ENCODE data around the gene WDCP. TPM values are rescaled to one million over a fixed set of nuclear protein-coding genes. Genes with fewer than 3 reads are reported as not detected.

Gene WDCP
- total RNA-seq, 1 donor from 2014 or later = 25.9 TPM

GRCh38 chr2:24087032-24087431 lies 39.8 kb upstream of the WDCP start:
- H3K36me3 Mint-ChIP-seq = peaks cover 6% of the 10 kb centered on the region
- H2AFZ ChIP-seq (replicated peaks) = no peak overlapping the region
- no peaks in the 10 kb centered on the region for H3K9me3 Mint-ChIP-seq
- no peaks in the 10 kb centered on the region for H3K27me3 ChIP-seq
- no peak overlapping the region for H3K4me3 ChIP-seq
- no peaks in the 10 kb centered on the region for H3K9me3 ChIP-seq (ENCODE audit: low read depth)
- H3K27me3 Mint-ChIP-seq (ENCODE audit: insufficient read depth, low read depth) = peaks cover 4% of the 10 kb centered on the region
- H3K4me3 Mint-ChIP-seq = no peak overlapping the region
- peaks cover 30% of the 10 kb centered on the region for H3F3A ChIP-seq (ENCODE audit: low read depth)
- no peaks in the 10 kb centered on the region for H4K20me1 ChIP-seq (ENCODE audit: low read depth)
- H3K4me1 Mint-ChIP-seq = peaks cover 20% of the 10 kb centered on the region
- H3K36me3 ChIP-seq = no peaks in the 10 kb centered on the region
- TF ChIP-seq EZH2phosphoT487 (IDR thresholded peaks at IDR 0.05) (no peak), EZH2 (IDR thresholded peaks at IDR 0.05) (no peak)
- TF ChIP-seq, protein P1, sequence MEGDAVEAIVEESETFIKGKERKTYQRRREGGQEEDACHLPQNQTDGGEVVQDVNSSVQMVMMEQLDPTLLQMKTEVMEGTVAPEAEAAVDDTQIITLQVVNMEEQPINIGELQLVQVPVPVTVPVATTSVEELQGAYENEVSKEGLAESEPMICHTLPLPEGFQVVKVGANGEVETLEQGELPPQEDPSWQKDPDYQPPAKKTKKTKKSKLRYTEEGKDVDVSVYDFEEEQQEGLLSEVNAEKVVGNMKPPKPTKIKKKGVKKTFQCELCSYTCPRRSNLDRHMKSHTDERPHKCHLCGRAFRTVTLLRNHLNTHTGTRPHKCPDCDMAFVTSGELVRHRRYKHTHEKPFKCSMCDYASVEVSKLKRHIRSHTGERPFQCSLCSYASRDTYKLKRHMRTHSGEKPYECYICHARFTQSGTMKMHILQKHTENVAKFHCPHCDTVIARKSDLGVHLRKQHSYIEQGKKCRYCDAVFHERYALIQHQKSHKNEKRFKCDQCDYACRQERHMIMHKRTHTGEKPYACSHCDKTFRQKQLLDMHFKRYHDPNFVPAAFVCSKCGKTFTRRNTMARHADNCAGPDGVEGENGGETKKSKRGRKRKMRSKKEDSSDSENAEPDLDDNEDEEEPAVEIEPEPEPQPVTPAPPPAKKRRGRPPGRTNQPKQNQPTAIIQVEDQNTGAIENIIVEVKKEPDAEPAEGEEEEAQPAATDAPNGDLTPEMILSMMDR (IDR thresholded peaks at IDR 0.05) = no peak
- H3K4me1 ChIP-seq = peaks cover 12% of the 10 kb centered on the region
- no peak for DNase-seq (ENCODE audit: low spot score)
- no peak overlapping the region for H3K9ac ChIP-seq
- H3K4me2 ChIP-seq = no peak overlapping the region
- no peak overlapping the region for H3K27ac Mint-ChIP-seq
- H3K79me2 ChIP-seq (ENCODE audit: low read depth) = peaks cover 8% of the 10 kb centered on the region
- H3K27ac ChIP-seq = no peak overlapping the region

DNA sequence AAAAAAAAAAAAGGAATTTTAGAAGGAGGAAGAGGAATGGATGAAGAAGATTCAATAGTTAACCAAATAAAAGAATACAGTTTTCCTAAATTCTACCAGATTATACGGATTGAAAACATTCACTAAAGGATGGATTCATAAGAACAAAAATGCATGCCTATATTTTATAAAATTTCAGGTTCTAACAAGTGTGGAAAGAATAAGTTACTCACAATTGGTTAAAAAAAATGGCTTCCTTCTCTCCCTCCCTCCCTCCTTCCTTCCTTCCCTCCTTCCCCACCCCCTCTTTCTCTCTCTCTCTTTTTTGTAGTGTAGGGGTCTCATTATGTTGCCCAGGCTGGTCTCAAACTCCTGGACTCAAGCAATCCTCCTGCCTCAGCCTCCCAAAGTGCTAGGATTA lies 39.0 kb upstream of the WDCP start:
- no peaks in the 10 kb centered on the region for H3K36me3 ChIP-seq
- Mint-ChIP-seq H3K4me1 (peaks cover 20% of the 10 kb centered on the region), H3K36me3 (peaks cover 10% of the 10 kb centered on the region), H3K27ac (no peak overlapping the region), H3K4me3 (peak overlapping the region; percentile 46), H3K9me3 (no peaks in the 10 kb centered on the region), H3K27me3 (ENCODE audit: insufficient read depth, low read depth) (peaks cover 4% of the 10 kb centered on the region)
- H2AFZ ChIP-seq (replicated peaks) = no peak overlapping the region
- TF ChIP-seq, protein P1 (IDR thresholded peaks at IDR 0.05) = no peak
- TF ChIP-seq EZH2phosphoT487 (IDR thresholded peaks at IDR 0.05) = no peak
- TF ChIP-seq EZH2 (IDR thresholded peaks at IDR 0.05) = no peak
- H3K79me2 ChIP-seq (ENCODE audit: low read depth) = peaks cover 8% of the 10 kb centered on the region
- H4K20me1 ChIP-seq (ENCODE audit: low read depth) = no peaks in the 10 kb centered on the region
- H3F3A ChIP-seq (ENCODE audit: low read depth) = peaks cover 30% of the 10 kb centered on the region
- H3K4me2 ChIP-seq = no peak overlapping the region
- no peak overlapping the region for H3K4me3 ChIP-seq
- no peaks in the 10 kb centered on the region for H3K27me3 ChIP-seq
- H3K4me1 ChIP-seq = peaks cover 12% of the 10 kb centered on the region
- DNase-seq (ENCODE audit: low spot score) = no peak
- H3K9ac ChIP-seq = no peak overlapping the region
- no peaks in the 10 kb centered on the region for H3K9me3 ChIP-seq (ENCODE audit: low read depth)
- no peak overlapping the region for H3K27ac ChIP-seq

GRCh38 chr2:24085200-24085489 lies 38.0 kb upstream of the WDCP start:
- Mint-ChIP-seq H3K27ac (peak overlapping the region; percentile 97), H3K27me3 (ENCODE audit: insufficient read depth, low read depth) (peaks cover 5% of the 10 kb centered on the region)

More at GRCh38 chr2:24085200-24085489, 38.0 kb upstream of the WDCP start:
- TF ChIP-seq, protein P1 (IDR thresholded peaks at IDR 0.05) = no peak
- TF ChIP-seq EZH2 (IDR thresholded peaks at IDR 0.05) (no peak), EZH2phosphoT487 (IDR thresholded peaks at IDR 0.05) (no peak)
- Mint-ChIP-seq H3K4me1 (peaks cover 20% of the 10 kb centered on the region), H3K9me3 (no peaks in the 10 kb centered on the region), H3K36me3 (peaks cover 11% of the 10 kb centered on the region), H3K4me3 (peak overlapping the region; percentile 93)
- Histone ChIP-seq H3K9me3 (ENCODE audit: low read depth) (no peaks in the 10 kb centered on the region), H3F3A (ENCODE audit: low read depth) (peaks cover 30% of the 10 kb centered on the region), H3K4me1 (peaks cover 12% of the 10 kb centered on the region), H3K27me3 (no peaks in the 10 kb centered on the region), H4K20me1 (ENCODE audit: low read depth) (no peaks in the 10 kb centered on the region), H3K9ac (peak overlapping the region; percentile 56), H3K27ac (no peak overlapping the region), H3K4me2 (peak overlapping the region; percentile 78), H3K79me2 (ENCODE audit: low read depth) (peaks cover 8% of the 10 kb centered on the region), H3K4me3 (peak overlapping the region; percentile 59), H3K36me3 (no peaks in the 10 kb centered on the region), H2AFZ (replicated peaks) (peak overlapping the region; percentile 91)
- DNase-seq (ENCODE audit: low spot score) = no peak
